GM12891 (cell line): ENCODE results near the gene BMF.

Experiments used
- DNase-seq: peaks from one replicate; pipeline ENCODE4 v3.0.0; 2011; ENCODE audit warnings: low spot score; ENCODE audit not compliant: insufficient read length
- FAIRE-seq: peaks from 2 replicates; lab custom pipeline; 2011; peaks lifted over from hg19 to GRCh38; lab: Jason Lieb, UNC
- PAX5 ChIP-seq: IDR thresholded peaks from 2 replicates; pipeline ENCODE4 v1.6.1; 2011; ENCODE audit warnings: low read length, moderate library complexity, mild to moderate bottlenecking; ENCODE audit not compliant: insufficient read depth, severe bottlenecking
- POLR2A ChIP-seq: IDR thresholded peaks from 2 replicates; pipeline ENCODE4 v1.6.1; 2011; ENCODE audit warnings: low read depth, low read length, control low read depth
- POLR2AphosphoS5 ChIP-seq: IDR thresholded peaks from 2 replicates; pipeline ENCODE4 v1.6.1; 2011; ENCODE audit warnings: low read depth, low read length, control low read depth
- POU2F2 ChIP-seq: IDR thresholded peaks from 2 replicates; pipeline ENCODE4 v1.6.1; 2011; ENCODE audit warnings: low read depth, mild to moderate bottlenecking, control low read depth, low read length, moderate library complexity
- SPI1 ChIP-seq: IDR thresholded peaks from 2 replicates; pipeline ENCODE4 v1.6.1; 2011; ENCODE audit warnings: low read depth, low read length, control low read depth
- TAF1 ChIP-seq: IDR thresholded peaks from 2 replicates; pipeline ENCODE4 v1.6.1; 2011; ENCODE audit warnings: low read depth, low read length, control low read depth

Gene BMF

GRCh38 chr15:40065166-40065565, 43.5 kb downstream of the BMF start:
- no peak for TF ChIP-seq POLR2A
- TF ChIP-seq POLR2AphosphoS5: no peak
- TF ChIP-seq TAF1: no peak
- TF ChIP-seq POU2F2: no peak
- TF ChIP-seq SPI1: no peak
- TF ChIP-seq PAX5: no peak
- FAIRE-seq: no peak
- DNase-seq: no peak

DNA sequence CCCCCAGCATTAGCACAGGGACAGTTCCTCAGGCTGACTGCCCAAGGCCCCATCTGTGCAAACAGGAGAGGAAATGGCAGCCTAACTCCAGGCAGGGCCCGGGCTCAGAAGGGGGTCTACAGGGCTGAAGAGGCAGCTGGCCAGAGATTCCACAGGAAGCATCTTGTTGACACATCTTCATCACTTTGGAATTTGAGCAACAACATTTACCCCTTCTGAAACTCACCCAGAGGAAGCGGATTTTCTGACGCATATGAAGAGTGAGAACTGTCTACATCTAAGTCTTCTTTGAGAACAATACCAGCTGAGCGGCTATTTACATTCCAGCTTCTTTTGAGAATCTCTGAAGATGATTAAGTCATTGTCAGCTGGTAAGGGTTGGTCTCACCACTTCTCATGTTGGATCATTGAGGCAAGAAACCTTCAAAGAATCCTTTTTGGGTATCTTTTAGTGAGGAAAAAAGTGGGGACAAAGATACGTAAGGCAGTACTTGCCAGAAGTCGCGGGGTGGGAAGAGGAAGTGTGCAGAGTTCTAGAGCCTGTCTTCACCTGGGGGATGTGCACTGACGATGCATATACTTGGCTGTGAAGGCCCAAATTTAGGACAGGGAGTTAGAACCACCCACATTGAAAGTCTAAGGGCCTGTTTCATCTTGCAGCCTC, 44.3 kb downstream of the BMF start:
- DNase-seq (no peak), FAIRE-seq (peak; percentile 97)
- TF ChIP-seq POLR2A (no peak), POLR2AphosphoS5 (no peak), PAX5 (no peak), SPI1 (peak; percentile 89), POU2F2 (peak; percentile 76; the same call in 1 of the 2 replicates), TAF1 (no peak)

DNA sequence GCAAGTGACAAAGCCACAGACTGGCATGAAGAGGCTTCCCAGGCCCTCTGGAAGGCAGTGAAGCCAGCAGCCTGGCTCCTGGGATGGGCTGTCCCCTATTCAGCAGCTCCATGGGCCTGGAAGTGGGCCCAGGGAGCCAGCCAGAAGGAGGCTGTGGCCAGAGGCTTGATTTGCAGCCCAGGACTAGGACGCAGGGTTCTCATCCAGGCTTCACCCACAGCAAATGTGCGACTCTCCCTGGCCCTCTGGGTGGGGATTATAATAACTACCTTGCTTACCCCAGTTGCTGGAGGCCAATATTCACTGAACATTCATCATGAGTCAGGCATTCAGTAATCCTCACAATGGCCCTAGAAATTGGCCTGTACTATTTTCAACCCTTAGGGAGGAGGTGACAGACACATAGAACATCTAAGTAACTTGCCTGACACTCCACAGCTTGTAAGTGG, 45.1 kb downstream of the BMF start:
- peak; percentile 28 for FAIRE-seq
- DNase-seq: no peak
- TF ChIP-seq POLR2A: no peak
- TF ChIP-seq POU2F2: no peak
- no peak for TF ChIP-seq TAF1
- no peak for TF ChIP-seq POLR2AphosphoS5
- no peak for TF ChIP-seq PAX5
- no peak for TF ChIP-seq SPI1

DNA sequence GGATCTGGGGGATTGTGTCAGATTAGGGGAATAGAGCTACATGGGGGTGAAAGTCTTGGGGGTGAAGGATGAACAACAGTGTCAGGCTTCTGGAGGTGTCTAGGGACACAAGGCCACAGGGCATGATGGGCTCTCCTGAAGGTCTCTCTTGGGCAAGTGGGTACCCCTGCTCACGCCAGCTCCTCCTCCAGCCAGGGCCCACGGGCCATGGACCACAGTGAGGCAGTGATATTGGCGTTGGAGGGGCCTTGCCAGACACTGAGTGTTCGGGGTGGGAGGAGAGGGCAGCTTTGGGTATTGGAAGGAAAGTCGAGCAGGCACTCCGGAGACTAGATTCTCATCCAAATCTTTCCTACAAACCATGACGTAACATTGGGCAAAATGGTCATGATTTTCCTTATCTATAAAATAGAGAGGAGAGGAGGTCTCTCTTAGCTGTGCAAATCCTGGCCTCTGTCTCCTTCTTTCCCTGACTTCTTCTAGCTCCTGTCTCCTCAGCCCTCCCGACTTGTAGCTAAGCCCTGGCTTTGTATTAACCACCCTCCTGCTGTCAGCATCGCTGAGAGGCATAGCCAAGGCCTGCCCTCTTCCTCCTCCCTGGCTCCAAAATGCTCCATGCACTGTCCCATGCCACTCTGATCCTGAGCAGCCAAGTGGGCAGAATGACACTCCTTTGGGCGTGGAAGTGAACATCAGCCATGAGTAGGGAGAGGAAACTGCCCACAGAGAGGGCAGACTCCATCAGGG, 45.7 kb downstream of the BMF start:
- FAIRE-seq (peak; percentile 76), DNase-seq (no peak)
- no peak for TF ChIP-seq POU2F2
- no peak for TF ChIP-seq POLR2A
- TF ChIP-seq TAF1: no peak
- no peak for TF ChIP-seq PAX5
- no peak for TF ChIP-seq POLR2AphosphoS5
- TF ChIP-seq SPI1: no peak

GRCh38 chr15:40061212-40061901, 47.3 kb downstream of the BMF start:
- peak; percentile 92 for FAIRE-seq
- TF ChIP-seq POU2F2: no peak
- no peak for TF ChIP-seq PAX5
- TF ChIP-seq POLR2A: no peak
- TF ChIP-seq POLR2AphosphoS5: no peak
- TF ChIP-seq SPI1: no peak
- no peak for TF ChIP-seq TAF1
- DNase-seq: no peak

DNA sequence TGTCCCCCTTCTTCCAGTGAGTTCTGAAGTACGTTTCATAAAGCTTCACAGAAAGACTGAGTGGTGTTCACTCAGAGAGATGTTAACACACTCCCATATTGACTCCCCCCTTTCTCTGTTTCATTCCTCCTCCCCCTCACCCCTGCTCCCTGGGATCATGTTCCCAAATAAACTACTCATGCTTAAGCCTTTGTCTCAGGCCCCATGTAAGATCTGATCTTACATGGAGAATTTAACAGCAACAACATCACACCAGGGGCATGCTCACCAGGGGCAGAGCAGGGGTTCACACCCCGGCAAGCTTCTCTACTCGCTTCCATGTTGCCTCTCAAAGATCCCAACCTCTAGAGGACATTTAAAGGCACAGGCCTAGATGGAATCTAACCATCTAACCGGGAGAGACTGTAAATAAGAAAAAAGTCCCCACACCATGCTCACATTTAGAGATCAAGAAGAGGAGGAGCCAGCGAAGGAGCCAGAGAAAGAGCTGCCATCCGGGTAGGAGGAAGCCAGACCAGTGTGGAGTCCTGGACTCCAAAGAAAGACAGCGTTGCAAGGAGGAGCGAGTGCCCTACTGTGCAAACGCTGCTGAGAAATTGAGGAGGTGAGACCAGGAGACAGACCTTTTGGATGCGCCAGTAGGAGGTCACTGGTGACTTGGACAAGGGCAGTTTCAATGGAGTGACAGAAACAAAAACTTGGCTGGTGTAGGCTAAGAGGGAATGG, 48.3 kb downstream of the BMF start:
- no peak for DNase-seq
- TF ChIP-seq POLR2AphosphoS5 (no peak), POLR2A (no peak), TAF1 (no peak), SPI1 (no peak), PAX5 (no peak), POU2F2 (no peak)
- no peak for FAIRE-seq

DNA sequence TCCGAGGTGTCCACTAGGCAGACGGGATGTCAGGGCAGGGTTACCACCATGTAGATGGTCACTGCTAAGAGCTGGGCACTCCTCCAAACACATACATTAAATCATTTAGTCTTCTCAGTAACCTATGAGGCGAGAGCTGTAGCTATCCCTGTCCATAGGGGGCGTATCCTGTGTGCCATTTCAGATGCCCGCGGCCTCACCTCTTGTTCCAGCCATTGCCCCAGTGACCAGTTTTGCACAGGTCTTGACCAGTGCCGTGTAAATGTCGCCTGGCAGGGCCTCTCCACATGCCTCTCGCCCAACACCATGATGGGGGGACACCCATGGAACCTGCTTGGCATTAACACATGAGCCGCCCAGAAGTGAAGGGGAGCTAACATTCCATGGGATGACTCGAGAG, 48.9 kb downstream of the BMF start:
- TF ChIP-seq POLR2A (no peak), SPI1 (no peak), POLR2AphosphoS5 (no peak), TAF1 (no peak), PAX5 (no peak), POU2F2 (no peak)
- peak; percentile 47 for FAIRE-seq
- DNase-seq: no peak

- DNase-seq (no peak), FAIRE-seq (no peak)
- no peak for TF ChIP-seq POLR2AphosphoS5
- no peak for TF ChIP-seq PAX5
- TF ChIP-seq SPI1: no peak
- TF ChIP-seq TAF1: no peak
- no peak for TF ChIP-seq POU2F2
Observed at GRCh38 chr15:40058476-40059140, 50.1 kb downstream of the BMF start.
